ENCODE measurements around the gene TMEM44. TPM values are rescaled to one million over a fixed set of nuclear protein-coding genes. Genes with fewer than 3 reads are reported as not detected.
"Not testable (repeated sequence)": the region's sequence is repeated elsewhere in the genome, so short reads cannot be mapped to it uniquely, and the experiment has no call there.

The TMEM44 gene
- total and polyA plus RNA-seq, 2 donors: 8.0 to 11.7 TPM

DNA sequence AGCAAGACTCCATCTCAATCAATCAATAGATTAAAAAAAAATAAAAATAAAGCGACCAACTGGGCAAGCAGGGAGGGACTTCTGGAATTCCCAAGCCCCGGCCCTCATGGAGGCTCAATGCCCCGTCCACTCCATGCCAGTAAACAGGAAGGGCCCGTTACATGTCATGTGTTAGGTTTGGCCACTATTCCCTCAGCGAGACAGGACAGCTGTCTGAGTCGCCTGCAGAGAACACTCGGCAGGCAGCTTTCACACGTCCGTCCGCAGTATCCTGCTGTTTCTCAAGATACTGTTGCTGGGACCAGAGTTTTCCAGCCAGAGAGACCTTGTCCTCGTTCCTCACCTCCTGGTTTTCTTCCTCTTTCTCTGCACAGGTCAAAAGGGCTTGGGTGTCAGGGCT lies 18.0 kb downstream of the TMEM44 start:
- no peaks in the 10 kb centered on the region for H3K4me1 ChIP-seq (ENCODE audit: insufficient read depth)
- no peak overlapping the region for H3K4me3 ChIP-seq (ENCODE audit: low read depth, low read length)
- no peak for DNase-seq (ENCODE audit: extremely low spot score)
- H3K27ac ChIP-seq (ENCODE audit: low read depth): no peak overlapping the region
- 85% methylated on average over 11 of the region's 11 CpGs for WGBS
- H3K36me3 ChIP-seq (ENCODE audit: insufficient read depth): no peaks in the 10 kb centered on the region

DNA sequence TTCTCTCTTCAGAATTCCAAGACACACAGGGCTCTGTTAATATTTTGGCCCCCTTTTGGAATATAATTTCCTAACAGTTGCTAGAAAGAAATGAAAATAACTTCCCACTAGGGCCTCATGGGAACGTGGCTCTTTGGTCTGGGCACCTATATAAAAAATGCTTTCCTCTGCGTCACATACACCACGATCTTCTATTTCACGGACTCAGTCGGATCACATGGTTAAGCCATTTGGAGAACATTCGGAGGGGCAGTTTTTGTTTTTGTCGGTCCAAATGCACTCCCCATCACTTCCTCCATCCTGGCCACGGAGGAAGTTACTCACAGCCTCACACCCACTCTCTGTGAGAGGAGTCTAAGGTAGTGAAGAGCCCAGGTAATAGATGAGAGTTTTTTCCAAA lies 21.0 kb downstream of the TMEM44 start:
- Histone ChIP-seq H3K36me3 (ENCODE audit: insufficient read depth) (no peaks in the 10 kb centered on the region), H3K4me1 (ENCODE audit: insufficient read depth) (no peaks in the 10 kb centered on the region), H3K27ac (ENCODE audit: low read depth) (no peak overlapping the region), H3K4me3 (ENCODE audit: low read depth, low read length) (no peak overlapping the region)
- WGBS: 72% methylated on average over 8 of the region's 8 CpGs
- DNase-seq (ENCODE audit: extremely low spot score): no peak

- H3K4me1 ChIP-seq (ENCODE audit: insufficient read depth): no peaks in the 10 kb centered on the region
- 95% methylated on average over 3 of the region's 3 CpGs for whole genome bisulfite sequencing
- DNase-seq (ENCODE audit: extremely low spot score): no peak
- no peak overlapping the region for H3K4me3 ChIP-seq (ENCODE audit: low read depth, low read length)
- H3K36me3 ChIP-seq (ENCODE audit: insufficient read depth): no peaks in the 10 kb centered on the region
- H3K27ac ChIP-seq (ENCODE audit: low read depth): no peak overlapping the region
Observed at GRCh38 chr3:194610689-194611088, 22.5 kb downstream of the TMEM44 start.

DNA sequence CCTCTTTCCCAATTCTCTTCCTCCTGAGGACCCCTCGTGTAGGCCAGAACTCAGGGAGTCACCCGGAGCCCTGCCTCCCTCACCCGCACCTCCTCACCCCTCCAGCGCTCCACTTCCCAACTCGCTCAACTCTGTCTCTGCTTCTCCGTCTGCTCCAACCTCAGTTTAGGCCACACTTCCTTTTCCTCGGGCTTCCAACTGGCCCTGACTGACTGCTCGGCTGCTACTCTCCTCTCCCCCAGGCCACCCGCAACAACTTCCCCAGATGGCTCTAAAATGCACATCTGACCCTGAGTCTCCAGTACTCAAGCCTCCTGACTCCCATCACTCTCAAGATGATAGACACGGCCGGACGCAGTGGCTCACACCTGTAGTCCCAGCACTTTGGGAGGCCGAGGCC lies 23.6 kb downstream of the TMEM44 start:
- Histone ChIP-seq H3K27ac (ENCODE audit: low read depth) (no peak overlapping the region), H3K4me3 (ENCODE audit: low read depth, low read length) (no peak overlapping the region), H3K4me1 (ENCODE audit: insufficient read depth) (no peaks in the 10 kb centered on the region), H3K36me3 (ENCODE audit: insufficient read depth) (no peaks in the 10 kb centered on the region)
- WGBS: 90% methylated on average over 13 of the region's 13 CpGs
- DNase-seq (ENCODE audit: extremely low spot score): no peak

- no peak for DNase-seq (ENCODE audit: extremely low spot score)
- Histone ChIP-seq H3K36me3 (ENCODE audit: insufficient read depth) (no peaks in the 10 kb centered on the region), H3K4me3 (ENCODE audit: low read depth, low read length) (no peak overlapping the region), H3K4me1 (ENCODE audit: insufficient read depth) (no peaks in the 10 kb centered on the region), H3K27ac (ENCODE audit: low read depth) (no peak overlapping the region)
- whole genome bisulfite sequencing: 89% methylated on average over 9 of the region's 9 CpGs
Observed at GRCh38 chr3:194608981-194609380, 24.2 kb downstream of the TMEM44 start.

GRCh38 chr3:194607592-194608389 lies 25.4 kb downstream of the TMEM44 start:
- H3K4me1 ChIP-seq (ENCODE audit: insufficient read depth): no peaks in the 10 kb centered on the region
- H3K36me3 ChIP-seq (ENCODE audit: insufficient read depth): no peaks in the 10 kb centered on the region
- H3K27ac ChIP-seq (ENCODE audit: low read depth): no peak overlapping the region
- no peak overlapping the region for H3K4me3 ChIP-seq (ENCODE audit: low read depth, low read length)
- WGBS: 82% methylated on average over 10 of the region's 10 CpGs
- DNase-seq (ENCODE audit: extremely low spot score): no peak

DNA sequence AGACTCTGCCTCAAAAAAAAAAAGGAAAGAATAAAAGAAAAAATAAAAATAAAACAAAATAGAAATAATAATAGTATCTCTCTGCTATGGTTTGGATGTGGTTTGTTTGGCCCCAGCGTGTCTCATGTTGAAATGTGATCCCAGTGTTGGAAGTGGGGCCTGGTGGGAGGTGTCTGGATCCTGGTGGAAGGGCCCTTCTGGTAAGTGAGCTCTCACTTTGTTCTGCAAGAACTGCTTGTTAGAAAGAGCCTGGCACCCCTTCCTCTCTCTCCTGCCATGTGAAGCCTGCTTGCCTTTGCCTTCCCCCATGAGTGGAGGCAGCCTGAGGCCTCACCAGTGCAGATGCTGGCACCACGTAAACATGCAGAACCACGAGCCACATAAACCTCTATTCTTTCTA lies 26.3 kb downstream of the TMEM44 start:
- 90% methylated on average over 3 of the region's 3 CpGs for WGBS

GRCh38 chr3:194606163-194606562 lies 27.1 kb downstream of the TMEM44 start:
- Histone ChIP-seq H3K4me3 (ENCODE audit: low read depth, low read length) (no peak overlapping the region), H3K36me3 (ENCODE audit: insufficient read depth) (no peaks in the 10 kb centered on the region), H3K27ac (ENCODE audit: low read depth) (no peak overlapping the region), H3K4me1 (ENCODE audit: insufficient read depth) (no peaks in the 10 kb centered on the region)
- 84% methylated on average over 8 of the region's 8 CpGs for WGBS
- no peak for DNase-seq (ENCODE audit: extremely low spot score)

More for the DNA sequence above, 26.3 kb downstream of the TMEM44 start:
- Histone ChIP-seq H3K4me1 (ENCODE audit: insufficient read depth) (no peaks in the 10 kb centered on the region), H3K27ac (ENCODE audit: low read depth) (no peak overlapping the region), H3K4me3 (ENCODE audit: low read depth, low read length) (no peak overlapping the region), H3K36me3 (ENCODE audit: insufficient read depth) (no peaks in the 10 kb centered on the region)
- no peak for DNase-seq (ENCODE audit: extremely low spot score)

- not testable (repeated sequence) for H3K27ac ChIP-seq (ENCODE audit: low read depth); H3K4me1 ChIP-seq (ENCODE audit: insufficient read depth); H3K36me3 ChIP-seq (ENCODE audit: insufficient read depth); H3K4me3 ChIP-seq (ENCODE audit: low read depth, low read length); DNase-seq (ENCODE audit: extremely low spot score)
- WGBS: 91% methylated on average over 7 of the region's 7 CpGs
Observed at GRCh38 chr3:194605314-194605713, 27.9 kb downstream of the TMEM44 start.

DNA sequence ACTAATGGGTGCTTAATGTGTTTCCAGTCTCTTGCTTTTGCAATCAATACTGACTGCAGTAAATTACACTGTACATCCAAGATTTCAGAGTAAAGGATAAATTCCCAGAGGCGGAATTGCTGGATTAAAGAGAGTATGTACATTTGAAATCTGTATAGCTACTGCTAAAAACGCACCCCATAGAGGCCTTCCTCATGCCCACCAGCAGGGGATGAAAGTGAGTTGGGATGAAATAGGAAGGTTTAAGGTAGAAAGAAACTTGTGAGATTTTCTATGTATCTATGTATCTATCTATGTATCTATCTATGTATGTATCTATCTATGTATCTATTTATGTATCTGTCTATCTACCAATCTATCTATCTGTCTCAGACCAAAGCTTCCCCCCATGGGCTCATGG lies 28.4 kb downstream of the TMEM44 start:
- Histone ChIP-seq H3K36me3 (ENCODE audit: insufficient read depth) (no peaks in the 10 kb centered on the region), H3K27ac (ENCODE audit: low read depth) (no peak overlapping the region), H3K4me3 (ENCODE audit: low read depth, low read length) (no peak overlapping the region), H3K4me1 (ENCODE audit: insufficient read depth) (no peaks in the 10 kb centered on the region)
- WGBS: 88% methylated on average over 2 of the region's 2 CpGs
- no peak for DNase-seq (ENCODE audit: extremely low spot score)

GRCh38 chr3:194604126-194604525 lies 29.1 kb downstream of the TMEM44 start:
- Histone ChIP-seq H3K27ac (ENCODE audit: low read depth) (no peak overlapping the region), H3K4me1 (ENCODE audit: insufficient read depth) (no peaks in the 10 kb centered on the region), H3K4me3 (ENCODE audit: low read depth, low read length) (no peak overlapping the region), H3K36me3 (ENCODE audit: insufficient read depth) (no peaks in the 10 kb centered on the region)
- DNase-seq (ENCODE audit: extremely low spot score): no peak
- 92% methylated on average over 22 of the region's 22 CpGs for WGBS

- 68% methylated on average over 10 of the region's 10 CpGs for WGBS
- no peak overlapping the region for H3K27ac ChIP-seq (ENCODE audit: low read depth)
- H3K4me3 ChIP-seq (ENCODE audit: low read depth, low read length): no peak overlapping the region
- no peaks in the 10 kb centered on the region for H3K36me3 ChIP-seq (ENCODE audit: insufficient read depth)
- H3K4me1 ChIP-seq (ENCODE audit: insufficient read depth): no peaks in the 10 kb centered on the region
- no peak for DNase-seq (ENCODE audit: extremely low spot score)
Observed at GRCh38 chr3:194602669-194603171, 30.5 kb downstream of the TMEM44 start.

- no peak overlapping the region for H3K4me3 ChIP-seq (ENCODE audit: low read depth, low read length)
- H3K27ac ChIP-seq (ENCODE audit: low read depth): no peak overlapping the region
- 88% methylated on average over 25 of the region's 25 CpGs for WGBS
- no peak for DNase-seq (ENCODE audit: extremely low spot score)
- H3K36me3 ChIP-seq (ENCODE audit: insufficient read depth): no peaks in the 10 kb centered on the region
- no peaks in the 10 kb centered on the region for H3K4me1 ChIP-seq (ENCODE audit: insufficient read depth)
Observed at GRCh38 chr3:194598771-194599557, 34.3 kb downstream of the TMEM44 start.

- H3K4me3 ChIP-seq (ENCODE audit: low read depth, low read length): no peak overlapping the region
Observed at GRCh38 chr3:194596906-194597305, 36.3 kb downstream of the TMEM44 start.

More at GRCh38 chr3:194596906-194597305, 36.3 kb downstream of the TMEM44 start:
- Histone ChIP-seq H3K36me3 (ENCODE audit: insufficient read depth) (no peaks in the 10 kb centered on the region), H3K27ac (ENCODE audit: low read depth) (no peak overlapping the region), H3K4me1 (ENCODE audit: insufficient read depth) (no peaks in the 10 kb centered on the region)
- WGBS: 83% methylated on average over 5 of the region's 5 CpGs
- DNase-seq (ENCODE audit: extremely low spot score): no peak

Measured in urinary bladder (tissue), 4 donors.